HL-60 (cell line): ENCODE results near the gene ATP1B3.
A peak's percentile ranks its signal among the peaks of the same experiment; 100 is the strongest.

ENCODE experiments used
- DNase-seq, 2 experiments: peaks; one replicate each; pipeline ENCODE4 v3.0.0-alpha.2; 2010 to 2020; ENCODE audit warnings: low read depth in 1 of 2, low spot score in 1 of 2
- H3K27ac ChIP-seq: fragments of 250-450 bp; sonication (Bioruptor Pico); replicated peaks from 2 replicates; pipeline ENCODE4 v1.5.1; 2020; ENCODE audit warnings: mild to moderate bottlenecking, moderate library complexity
- H3K27me3 ChIP-seq: fragments of 250-450 bp; sonication (Bioruptor Pico); 2 replicates; pipeline ENCODE4 v1.5.1; 2021; ENCODE audit warnings: mild to moderate bottlenecking, moderate library complexity; ENCODE audit not compliant: insufficient read depth, poor library complexity, severe bottlenecking
- H3K4me3 ChIP-seq: replicated peaks from 2 replicates; pipeline ENCODE4 v1.5.1; 2011; ENCODE audit warnings: mild to moderate bottlenecking, control low read depth, low read length; ENCODE audit not compliant: insufficient read depth
- CTCF ChIP-seq: IDR thresholded peaks from one replicate; pipeline ENCODE4 v1.5.1; 2011; ENCODE audit warnings: low read length, control low read depth, inconsistent platforms; ENCODE audit not compliant: insufficient read depth
- GABPA ChIP-seq: IDR thresholded peaks from 2 replicates; pipeline ENCODE4 v1.6.1; 2012; ENCODE audit warnings: low read depth
- POLR2AphosphoS5 ChIP-seq: IDR thresholded peaks from 2 replicates; pipeline ENCODE4 v1.6.1; 2012; ENCODE audit warnings: low read depth
- REST ChIP-seq: IDR thresholded peaks from 2 replicates; pipeline ENCODE4 v1.6.1; 2012; ENCODE audit warnings: low read depth; ENCODE audit not compliant: insufficient replicate concordance
- SPI1 ChIP-seq: IDR thresholded peaks from 2 replicates; pipeline ENCODE4 v1.6.1; 2012; ENCODE audit warnings: low read depth, mild to moderate bottlenecking, borderline replicate concordance
- long read RNA-seq: library from polyadenylated mRNA; unstranded; transcript quantifications from one replicate; pipeline ENCODE4 v2.0.0, GENCODE V29; 2020

The ATP1B3 gene
- long read RNA-seq, transcript ATP1B3-201 (7 exons, 1,811 nt) = major isoform, 790 of 900 reads
- long read RNA-seq, partial matches to known transcripts = 61 of 900 reads
- long read RNA-seq, other reads (novel, unspliced or antisense) = 48 of 900 reads

DNA sequence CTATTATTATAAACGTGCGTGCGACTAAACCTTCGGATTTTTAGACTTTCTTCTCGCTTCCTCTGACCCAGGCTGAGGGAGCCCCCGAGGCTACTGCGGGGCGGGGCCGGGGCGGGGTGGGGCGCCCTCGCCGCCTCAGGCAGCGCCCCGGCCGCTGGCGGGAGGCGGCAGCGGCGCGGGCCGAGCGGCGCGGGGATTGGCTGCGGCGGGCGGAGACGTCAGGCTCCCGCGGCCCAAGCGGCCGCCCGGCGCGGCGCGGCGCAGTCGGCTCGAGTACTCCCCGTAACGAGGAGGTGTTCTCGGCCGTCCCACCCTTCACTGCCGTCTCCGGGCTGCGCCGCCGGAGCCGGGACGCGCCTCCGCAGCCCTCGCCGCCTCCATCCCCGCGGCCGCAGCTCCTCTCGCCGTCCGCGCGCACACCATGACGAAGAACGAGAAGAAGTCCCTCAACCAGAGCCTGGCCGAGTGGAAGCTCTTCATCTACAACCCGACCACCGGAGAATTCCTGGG is at the start of gene ATP1B3:
ATP1B3 (plus strand) TSS at position 263 of the 510 bp plus-strand sequence; CDS start at position 422, 159 bp downstream.
- Histone ChIP-seq H3K27me3 (no peaks in the 10 kb centered on the region), H3K27ac (peak within 1 kb of the TSS; percentile 87), H3K4me3 (peak within 1 kb of the TSS; percentile 74)
- no peak for TF ChIP-seq GABPA
- TF ChIP-seq SPI1 = no peak
- TF ChIP-seq POLR2AphosphoS5 = peak; percentile 90
- TF ChIP-seq REST = peak; percentile 45
- peak in 1 of 2 experiments; percentile 81 for DNase-seq

DNA sequence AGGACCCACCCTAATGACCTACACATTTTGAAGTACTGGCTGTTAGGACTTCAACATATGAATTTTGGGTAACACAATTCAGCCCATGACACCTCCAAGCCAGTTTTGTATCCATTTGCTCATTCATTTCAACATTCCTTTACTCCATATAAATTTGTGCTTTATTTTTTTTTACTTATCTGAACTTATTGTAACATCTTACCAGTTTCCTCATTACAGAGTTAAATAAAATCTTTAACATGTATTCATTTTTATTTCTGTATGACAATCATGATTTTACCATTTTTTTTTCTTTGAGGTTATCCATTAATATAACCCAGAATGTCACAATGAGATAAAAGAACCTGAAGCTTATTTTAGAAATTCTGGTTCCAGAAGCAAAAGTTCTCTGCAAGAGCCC is 48.0 kb upstream of the ATP1B3 start:
- H3K4me3 ChIP-seq = no peak overlapping the region
- no peak overlapping the region for H3K27ac ChIP-seq
- TF ChIP-seq SPI1 = no peak
- no peak for TF ChIP-seq GABPA
- no peak for TF ChIP-seq POLR2AphosphoS5
- TF ChIP-seq REST = no peak
- TF ChIP-seq CTCF = no peak
- DNase-seq = no peak
- no peaks in the 10 kb centered on the region for H3K27me3 ChIP-seq

DNA sequence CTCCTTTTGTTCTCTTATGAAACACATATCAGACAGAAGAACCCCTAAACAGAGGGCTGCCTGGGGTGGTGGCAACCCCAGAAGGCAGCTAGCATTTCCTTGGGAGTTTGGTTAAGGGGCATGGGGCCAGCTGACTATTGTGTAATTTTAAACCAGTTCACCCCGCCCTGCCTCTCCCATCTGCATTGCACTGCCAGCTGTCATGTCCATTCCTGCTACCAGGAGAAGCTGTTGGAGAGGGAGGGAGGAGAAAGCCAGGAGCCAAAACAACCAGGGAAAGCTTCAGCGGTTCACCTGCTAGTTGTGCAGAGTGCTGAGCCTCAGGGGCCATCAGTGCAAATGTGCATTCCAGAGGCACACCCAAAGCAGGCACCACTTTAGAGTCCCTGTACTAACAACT is 47.6 kb upstream of the ATP1B3 start:
- H3K27me3 ChIP-seq = no peaks in the 10 kb centered on the region
- DNase-seq = peak; percentile 12 to 14

More for the DNA sequence above, 47.6 kb upstream of the ATP1B3 start:
- no peak overlapping the region for H3K4me3 ChIP-seq
- H3K27ac ChIP-seq = no peak overlapping the region
- TF ChIP-seq SPI1 (no peak), POLR2AphosphoS5 (no peak), REST (no peak), GABPA (no peak), CTCF (no peak)
